Coronary artery (tissue), 2 donors: Measurements from ENCODE around the gene PCP2.
"Not testable (repeated sequence)": the region's sequence is repeated elsewhere in the genome, so short reads cannot be mapped to it uniquely, and the experiment has no call there.

Source experiments
- DNase-seq: peaks from one replicate; pipeline ENCODE4 v3.0.0-alpha.2; 2017; ENCODE audit warnings: low spot score
- H3K27ac ChIP-seq, 2 donors: fragments of 200-600 bp; sonication (generic); one replicate each; pipeline ENCODE4 v1.5.1; 2016 to 2019
- H3K4me3 ChIP-seq: fragments of 200-600 bp; sonication (generic); 2 replicates; pipeline ENCODE4 v1.5.1; 2016; ENCODE audit warnings: mild to moderate bottlenecking, moderate library complexity
- CTCF ChIP-seq: fragments of 200-600 bp; sonication (generic); IDR thresholded peaks from one replicate; pipeline ENCODE4 v1.5.1; 2019; ENCODE audit warnings: antibody characterized with exemption

The PCP2 gene

GRCh38 chr19:7648265-7649014, 14.9 kb upstream of the PCP2 start:
- no peak for TF ChIP-seq CTCF
- H3K4me3 ChIP-seq = no peak overlapping the region
- DNase-seq = no peak
- no peak overlapping the region for H3K27ac ChIP-seq

- Histone ChIP-seq H3K4me3 (no peak overlapping the region), H3K27ac (no peak overlapping the region)
- TF ChIP-seq CTCF = no peak
- no peak for DNase-seq
Measured at GRCh38 chr19:7647156-7647555, 13.6 kb upstream of the PCP2 start.

GRCh38 chr19:7646426-7646700, 12.8 kb upstream of the PCP2 start:
- TF ChIP-seq CTCF = no peak
- DNase-seq = no peak
- Histone ChIP-seq H3K27ac (no peak overlapping the region), H3K4me3 (no peak overlapping the region)

- no peak for TF ChIP-seq CTCF
- no peak overlapping the region for H3K27ac ChIP-seq
- no peak for DNase-seq
- H3K4me3 ChIP-seq = no peak overlapping the region
Measured at GRCh38 chr19:7645656-7646425, 12.3 kb upstream of the PCP2 start.

GRCh38 chr19:7645163-7645562, 11.6 kb upstream of the PCP2 start:
- no peak overlapping the region for H3K27ac ChIP-seq
- DNase-seq = no peak
- H3K4me3 ChIP-seq = no peak overlapping the region
- TF ChIP-seq CTCF = no peak

GRCh38 chr19:7644550-7644877, 11.0 kb upstream of the PCP2 start:
- DNase-seq = no peak
- Histone ChIP-seq H3K4me3 (no peak overlapping the region), H3K27ac (no peak overlapping the region)
- TF ChIP-seq CTCF = no peak

- DNase-seq, H3K27ac ChIP-seq, H3K4me3 ChIP-seq: not testable (repeated sequence)
Measured at GRCh38 chr19:7643629-7644549, 10.4 kb upstream of the PCP2 start.
